PC-3 (cell line): ENCODE measurements around the gene AMPD2.

ENCODE experiments used
- CTCF ChIP-seq: fragments of 300-600 bp; sonication (generic); conservative IDR thresholded peaks from 2 replicates; pipeline ENCODE4 v1.5.1; 2017; ENCODE audit warnings: antibody characterized with exemption, low read depth, mild to moderate bottlenecking, low read length
- EZH2 ChIP-seq: fragments of 300-600 bp; sonication (generic); IDR thresholded peaks from one replicate; pipeline ENCODE4 v1.6.1; 2017; ENCODE audit warnings: antibody characterized with exemption, mild to moderate bottlenecking, low read length; ENCODE audit not compliant: unreplicated experiment

GRCh38 chr1:109605381-109605780, 14.3 kb upstream of the AMPD2 start:
- TF ChIP-seq EZH2 (no peak), CTCF (no peak)
